Cardiac muscle cell (in vitro differentiated cells and primary cell): ENCODE measurements around the gene MINDY4. TPM values are rescaled to one million over a fixed set of nuclear protein-coding genes. Genes with fewer than 3 reads are reported as not detected.

Experiments
- DNase-seq, 2 donors: peaks; one replicate each; pipeline versions ENCODE4 v3.0.0 to v3.0.0-alpha.2; 2010 to 2017; ENCODE audit warnings: low read depth in 1 of 2, low spot score in 1 of 2
- H3K27ac ChIP-seq: fragments of 200-600 bp; sonication (generic); 2 replicates; pipeline ENCODE4 v1.5.1; 2016
- H3K27me3 ChIP-seq: fragments of 200-600 bp; sonication (generic); 2 replicates; pipeline ENCODE4 v1.6.0; 2016; ENCODE audit warnings: control low read depth
- H3K36me3 ChIP-seq: fragments of 200-600 bp; sonication (generic); 2 replicates; pipeline ENCODE4 v1.5.1; 2016; ENCODE audit warnings: control low read depth
- H3K4me1 ChIP-seq: fragments of 200-600 bp; sonication (generic); 2 replicates; pipeline ENCODE4 v1.8.1; 2017; ENCODE audit warnings: low read depth, mild to moderate bottlenecking, mixed run types
- H3K4me3 ChIP-seq: fragments of 200-600 bp; sonication (generic); 2 replicates; pipeline ENCODE4 v1.5.1; 2016; ENCODE audit warnings: mild to moderate bottlenecking
- H3K9me3 ChIP-seq: fragments of 200-600 bp; sonication (generic); 2 replicates; pipeline ENCODE4 v1.5.1; 2017; ENCODE audit warnings: low read depth, mild to moderate bottlenecking, control low read depth
- CTCF ChIP-seq: IDR thresholded peaks from 2 replicates; pipeline ENCODE4 v1.5.1; 2012; ENCODE audit warnings: low read depth, mild to moderate bottlenecking, low read length
- polyA plus RNA-seq: library from polyadenylated mRNA; unstranded; fragments of >200 nt; fragmentation: Nextera tagmentation; extraction: Ambion mirVana; gene quantifications from 2 replicates; pipeline ENCODE4 v1.2.1, GENCODE V29; 2016
- total RNA-seq: library from RNA; depleted of rRNA; stranded (reverse); fragments of >200 nt; gene quantifications from 2 replicates; pipeline ENCODE4 v1.2.3, GENCODE V29; 2016

The MINDY4 gene
- total and polyA plus RNA-seq, 2 experiments from 2014 or later: 2.7 to 7.5 TPM

- Histone ChIP-seq H3K27ac (no peak overlapping the region), H3K4me1 (peaks cover 8% of the 10 kb centered on the region), H3K36me3 (no peaks in the 10 kb centered on the region), H3K4me3 (no peak overlapping the region), H3K27me3 (no peaks in the 10 kb centered on the region), H3K9me3 (no peaks in the 10 kb centered on the region)
- no peak for DNase-seq
- no peak for TF ChIP-seq CTCF
These were observed 126.6 kb downstream of the MINDY4 start for GRCh38 chr7:30897770-30898169.

- Histone ChIP-seq H3K27ac (no peak overlapping the region), H3K36me3 (no peaks in the 10 kb centered on the region), H3K27me3 (no peaks in the 10 kb centered on the region), H3K9me3 (no peaks in the 10 kb centered on the region), H3K4me1 (peaks cover 8% of the 10 kb centered on the region), H3K4me3 (no peak overlapping the region)
- DNase-seq: no peak
- TF ChIP-seq CTCF: no peak
These were observed 127.2 kb downstream of the MINDY4 start for GRCh38 chr7:30898411-30898810.

- no peaks in the 10 kb centered on the region for H3K36me3 ChIP-seq
- H3K4me1 ChIP-seq: peaks cover 8% of the 10 kb centered on the region
- no peaks in the 10 kb centered on the region for H3K27me3 ChIP-seq
- H3K27ac ChIP-seq: no peak overlapping the region
- no peaks in the 10 kb centered on the region for H3K9me3 ChIP-seq
- H3K4me3 ChIP-seq: no peak overlapping the region
- no peak for DNase-seq
- no peak for TF ChIP-seq CTCF
These were observed 127.8 kb downstream of the MINDY4 start for GRCh38 chr7:30899066-30899465.

GRCh38 chr7:30899630-30900029 is 128.4 kb downstream of the MINDY4 start:
- TF ChIP-seq CTCF: no peak
- Histone ChIP-seq H3K9me3 (no peaks in the 10 kb centered on the region), H3K27me3 (no peaks in the 10 kb centered on the region), H3K27ac (no peak overlapping the region), H3K36me3 (no peaks in the 10 kb centered on the region), H3K4me3 (no peak overlapping the region), H3K4me1 (peaks cover 8% of the 10 kb centered on the region)
- peak in 1 of 2 donors; percentile 20 for DNase-seq

- no peaks in the 10 kb centered on the region for H3K36me3 ChIP-seq
- peaks cover 8% of the 10 kb centered on the region for H3K4me1 ChIP-seq
- TF ChIP-seq CTCF: no peak
- H3K27ac ChIP-seq: no peak overlapping the region
- H3K9me3 ChIP-seq: no peaks in the 10 kb centered on the region
- DNase-seq: no peak
- no peaks in the 10 kb centered on the region for H3K27me3 ChIP-seq
- H3K4me3 ChIP-seq: no peak overlapping the region
These were observed 128.8 kb downstream of the MINDY4 start for GRCh38 chr7:30900053-30900452.
